ENCODE results near the gene AP1S1.
A peak's percentile ranks its signal among the peaks of the same experiment; 100 is the strongest.

DNA sequence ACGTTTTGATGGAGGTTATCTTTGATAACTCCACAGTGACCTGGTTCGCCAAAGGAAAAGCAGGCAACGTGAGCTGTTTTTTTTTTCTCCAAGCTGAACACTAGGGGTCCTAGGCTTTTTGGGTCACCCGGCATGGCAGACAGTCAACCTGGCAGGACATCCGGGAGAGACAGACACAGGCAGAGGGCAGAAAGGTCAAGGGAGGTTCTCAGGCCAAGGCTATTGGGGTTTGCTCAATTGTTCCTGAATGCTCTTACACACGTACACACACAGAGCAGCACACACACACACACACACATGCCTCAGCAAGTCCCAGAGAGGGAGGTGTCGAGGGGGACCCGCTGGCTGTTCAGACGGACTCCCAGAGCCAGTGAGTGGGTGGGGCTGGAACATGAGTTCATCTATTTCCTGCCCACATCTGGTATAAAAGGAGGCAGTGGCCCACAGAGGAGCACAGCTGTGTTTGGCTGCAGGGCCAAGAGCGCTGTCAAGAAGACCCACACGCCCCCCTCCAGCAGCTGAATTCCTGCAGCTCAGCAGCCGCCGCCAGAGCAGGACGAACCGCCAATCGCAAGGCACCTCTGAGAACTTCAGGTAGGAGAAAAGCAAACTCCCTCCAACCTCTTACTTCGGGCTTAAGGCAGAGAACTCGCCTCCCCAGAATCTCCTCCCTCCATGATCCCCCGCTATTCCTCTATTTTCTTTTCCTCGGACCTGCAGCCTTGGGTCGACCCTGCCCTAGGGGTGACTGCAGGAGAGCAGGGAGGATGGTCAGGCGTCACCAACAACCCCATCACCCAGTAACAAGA is 27.4 kb upstream of the AP1S1 start, which contains the start of gene SERPINE1:
- TF ChIP-seq, protein P1, sequence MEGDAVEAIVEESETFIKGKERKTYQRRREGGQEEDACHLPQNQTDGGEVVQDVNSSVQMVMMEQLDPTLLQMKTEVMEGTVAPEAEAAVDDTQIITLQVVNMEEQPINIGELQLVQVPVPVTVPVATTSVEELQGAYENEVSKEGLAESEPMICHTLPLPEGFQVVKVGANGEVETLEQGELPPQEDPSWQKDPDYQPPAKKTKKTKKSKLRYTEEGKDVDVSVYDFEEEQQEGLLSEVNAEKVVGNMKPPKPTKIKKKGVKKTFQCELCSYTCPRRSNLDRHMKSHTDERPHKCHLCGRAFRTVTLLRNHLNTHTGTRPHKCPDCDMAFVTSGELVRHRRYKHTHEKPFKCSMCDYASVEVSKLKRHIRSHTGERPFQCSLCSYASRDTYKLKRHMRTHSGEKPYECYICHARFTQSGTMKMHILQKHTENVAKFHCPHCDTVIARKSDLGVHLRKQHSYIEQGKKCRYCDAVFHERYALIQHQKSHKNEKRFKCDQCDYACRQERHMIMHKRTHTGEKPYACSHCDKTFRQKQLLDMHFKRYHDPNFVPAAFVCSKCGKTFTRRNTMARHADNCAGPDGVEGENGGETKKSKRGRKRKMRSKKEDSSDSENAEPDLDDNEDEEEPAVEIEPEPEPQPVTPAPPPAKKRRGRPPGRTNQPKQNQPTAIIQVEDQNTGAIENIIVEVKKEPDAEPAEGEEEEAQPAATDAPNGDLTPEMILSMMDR (IDR thresholded peaks at IDR 0.05; ENCODE audit: poor library complexity), result peak; percentile 13
- TF ChIP-seq EZH2phosphoT487 (IDR thresholded peaks at IDR 0.05; ENCODE audit: low read depth, severe bottlenecking, unreplicated experiment) (no peak), EZH2 (IDR thresholded peaks at IDR 0.05; ENCODE audit: borderline replicate concordance) (no peak)
